ENCODE measurements around the gene EP400. TPM values are rescaled to one million over a fixed set of nuclear protein-coding genes. Genes with fewer than 3 reads are reported as not detected.

Gene EP400
- total and polyA plus RNA-seq, 9 of the 15 experiments (the other 6 are each of a cell fraction or from before 2014, with no cell fraction given) = 4.5 to 58.0 (median 7.0) TPM

DNA sequence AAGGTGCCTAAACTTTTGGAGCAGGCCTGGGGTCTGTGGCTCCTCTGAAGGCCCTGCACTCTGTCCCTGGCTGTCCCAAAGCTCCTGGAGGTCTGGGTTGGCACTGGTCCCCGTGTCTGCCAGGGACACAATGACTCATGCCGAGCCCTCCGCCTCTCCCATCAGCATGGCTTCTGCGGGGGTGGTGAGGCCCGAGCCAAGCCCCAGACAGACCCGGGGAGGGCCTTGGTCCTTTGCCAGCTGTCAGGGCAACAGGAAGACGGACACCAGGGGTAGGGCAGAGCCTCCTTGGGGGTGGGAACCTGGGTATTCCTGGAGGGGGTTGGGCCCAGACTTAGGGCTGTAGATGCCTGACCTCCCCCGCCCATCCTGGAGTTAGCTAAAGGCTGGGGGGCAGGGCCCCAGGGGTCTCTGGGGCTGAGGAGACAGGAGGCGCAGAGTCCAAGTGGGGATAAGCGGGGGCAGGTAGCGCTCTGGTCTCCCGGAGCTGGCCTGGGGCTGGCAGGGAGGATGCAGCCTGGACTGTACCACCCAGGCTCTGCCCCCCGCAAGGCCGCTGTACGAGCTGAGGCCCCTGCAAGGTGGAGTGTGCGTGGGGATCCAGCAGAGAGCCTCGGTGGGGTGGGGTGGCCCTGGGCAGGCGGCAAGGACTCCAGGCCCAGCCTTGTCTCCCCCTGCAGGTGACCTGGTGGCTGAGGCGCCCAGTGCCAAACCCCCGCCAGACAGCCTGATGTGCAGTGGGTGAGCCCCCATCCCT lies 37.0 kb upstream of the EP400 start (continued):
- TF ChIP-seq, protein P1, sequence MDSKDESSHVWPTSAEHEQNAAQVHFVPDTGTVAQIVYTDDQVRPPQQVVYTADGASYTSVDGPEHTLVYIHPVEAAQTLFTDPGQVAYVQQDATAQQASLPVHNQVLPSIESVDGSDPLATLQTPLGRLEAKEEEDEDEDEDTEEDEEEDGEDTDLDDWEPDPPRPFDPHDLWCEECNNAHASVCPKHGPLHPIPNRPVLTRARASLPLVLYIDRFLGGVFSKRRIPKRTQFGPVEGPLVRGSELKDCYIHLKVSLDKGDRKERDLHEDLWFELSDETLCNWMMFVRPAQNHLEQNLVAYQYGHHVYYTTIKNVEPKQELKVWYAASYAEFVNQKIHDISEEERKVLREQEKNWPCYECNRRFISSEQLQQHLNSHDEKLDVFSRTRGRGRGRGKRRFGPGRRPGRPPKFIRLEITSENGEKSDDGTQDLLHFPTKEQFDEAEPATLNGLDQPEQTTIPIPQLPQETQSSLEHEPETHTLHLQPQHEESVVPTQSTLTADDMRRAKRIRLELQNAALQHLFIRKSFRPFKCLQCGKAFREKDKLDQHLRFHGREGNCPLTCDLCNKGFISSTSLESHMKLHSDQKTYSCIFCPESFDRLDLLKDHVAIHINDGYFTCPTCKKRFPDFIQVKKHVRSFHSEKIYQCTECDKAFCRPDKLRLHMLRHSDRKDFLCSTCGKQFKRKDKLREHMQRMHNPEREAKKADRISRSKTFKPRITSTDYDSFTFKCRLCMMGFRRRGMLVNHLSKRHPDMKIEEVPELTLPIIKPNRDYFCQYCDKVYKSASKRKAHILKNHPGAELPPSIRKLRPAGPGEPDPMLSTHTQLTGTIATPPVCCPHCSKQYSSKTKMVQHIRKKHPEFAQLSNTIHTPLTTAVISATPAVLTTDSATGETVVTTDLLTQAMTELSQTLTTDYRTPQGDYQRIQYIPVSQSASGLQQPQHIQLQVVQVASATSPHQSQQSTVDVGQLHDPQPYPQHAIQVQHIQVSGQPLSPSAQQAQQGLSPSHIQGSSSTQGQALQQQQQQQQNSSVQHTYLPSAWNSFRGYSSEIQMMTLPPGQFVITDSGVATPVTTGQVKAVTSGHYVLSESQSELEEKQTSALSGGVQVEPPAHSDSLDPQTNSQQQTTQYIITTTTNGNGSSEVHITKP (IDR thresholded peaks at IDR 0.05; ENCODE audit: partially characterized antibody) = peak; percentile 43
- peak; percentile 57; the same call in 1 of the 2 replicates for TF ChIP-seq POLR2G (IDR thresholded peaks at IDR 0.05; ENCODE audit: low read depth, low read length)
- TF ChIP-seq, protein P2, sequence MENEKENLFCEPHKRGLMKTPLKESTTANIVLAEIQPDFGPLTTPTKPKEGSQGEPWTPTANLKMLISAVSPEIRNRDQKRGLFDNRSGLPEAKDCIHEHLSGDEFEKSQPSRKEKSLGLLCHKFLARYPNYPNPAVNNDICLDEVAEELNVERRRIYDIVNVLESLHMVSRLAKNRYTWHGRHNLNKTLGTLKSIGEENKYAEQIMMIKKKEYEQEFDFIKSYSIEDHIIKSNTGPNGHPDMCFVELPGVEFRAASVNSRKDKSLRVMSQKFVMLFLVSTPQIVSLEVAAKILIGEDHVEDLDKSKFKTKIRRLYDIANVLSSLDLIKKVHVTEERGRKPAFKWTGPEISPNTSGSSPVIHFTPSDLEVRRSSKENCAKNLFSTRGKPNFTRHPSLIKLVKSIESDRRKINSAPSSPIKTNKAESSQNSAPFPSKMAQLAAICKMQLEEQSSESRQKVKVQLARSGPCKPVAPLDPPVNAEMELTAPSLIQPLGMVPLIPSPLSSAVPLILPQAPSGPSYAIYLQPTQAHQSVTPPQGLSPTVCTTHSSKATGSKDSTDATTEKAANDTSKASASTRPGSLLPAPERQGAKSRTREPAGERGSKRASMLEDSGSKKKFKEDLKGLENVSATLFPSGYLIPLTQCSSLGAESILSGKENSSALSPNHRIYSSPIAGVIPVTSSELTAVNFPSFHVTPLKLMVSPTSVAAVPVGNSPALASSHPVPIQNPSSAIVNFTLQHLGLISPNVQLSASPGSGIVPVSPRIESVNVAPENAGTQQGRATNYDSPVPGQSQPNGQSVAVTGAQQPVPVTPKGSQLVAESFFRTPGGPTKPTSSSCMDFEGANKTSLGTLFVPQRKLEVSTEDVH (IDR thresholded peaks at IDR 0.05; ENCODE audit: low read depth, partially characterized antibody) = no peak
- TF ChIP-seq EGR1 (conservative IDR thresholded peaks at IDR 0.05) = peak; percentile 58
